Mesothelial cell of epicardium (in vitro differentiated cells): ENCODE measurements around the gene PNMA6F. TPM values are rescaled to one million over a fixed set of nuclear protein-coding genes. Genes with fewer than 3 reads are reported as not detected.
"Not testable (repeated sequence)": the region's sequence is repeated elsewhere in the genome, so short reads cannot be mapped to it uniquely, and the experiment has no call there.

Source experiments
- DNase-seq, 2 experiments: peaks; one replicate each; pipeline ENCODE4 v3.0.0; 2021; ENCODE audit warnings: low spot score in 2 of 2; ENCODE audit not compliant: unreplicated experiment in 2 of 2
- H3K27ac Mint-ChIP-seq: 2 replicates; pipeline ENCODE4 v1.8.0; 2021; ENCODE audit warnings: mixed read lengths
- H3K27me3 Mint-ChIP-seq: 2 replicates; pipeline ENCODE4 v1.8.0; 2021; ENCODE audit warnings: low read depth, mixed read lengths
- H3K36me3 Mint-ChIP-seq: 2 replicates; pipeline ENCODE4 v1.8.0; 2021; ENCODE audit warnings: mixed read lengths
- H3K4me1 Mint-ChIP-seq: 2 replicates; pipeline ENCODE4 v1.8.0; 2021; ENCODE audit warnings: mixed read lengths
- H3K4me3 Mint-ChIP-seq: 2 replicates; pipeline ENCODE4 v1.8.0; 2021; ENCODE audit warnings: mild to moderate bottlenecking, moderate library complexity, mixed read lengths
- H3K9me3 Mint-ChIP-seq: 2 replicates; pipeline ENCODE4 v1.8.0; 2021; ENCODE audit warnings: mixed read lengths
- CTCF ChIP-seq: fragments of 200-600 bp; sonication (generic); IDR thresholded peaks from one replicate; pipeline ENCODE4 v1.5.0; 2021; ENCODE audit warnings: antibody characterized with exemption; ENCODE audit not compliant: unreplicated experiment
- total RNA-seq: library from RNA; stranded (reverse); gene quantifications from 3 replicates; pipeline ENCODE4 v1.2.1, GENCODE V29; 2021

PNMA6F gene
- total RNA-seq, 1 donor from 2014 or later, result not detected

- H3K9me3 Mint-ChIP-seq, result peaks cover 42% of the 10 kb centered on the region
- no peak for DNase-seq
- H3K27ac Mint-ChIP-seq, result no peak overlapping the region
- no peak overlapping the region for H3K4me3 Mint-ChIP-seq
- H3K36me3 Mint-ChIP-seq, result no peaks in the 10 kb centered on the region
- H3K4me1 Mint-ChIP-seq, result no peaks in the 10 kb centered on the region
- no peak for TF ChIP-seq CTCF
- H3K27me3 Mint-ChIP-seq, result peaks cover 34% of the 10 kb centered on the region
Observed at GRCh38 chrX:153297376-153297775, 24.2 kb downstream of the PNMA6F start.

GRCh38 chrX:153293485-153294071 is 28.0 kb downstream of the PNMA6F start:
- H3K36me3 Mint-ChIP-seq, H3K4me1 Mint-ChIP-seq: not testable (repeated sequence)

GRCh38 chrX:153288807-153289206 is 32.8 kb downstream of the PNMA6F start:
- not testable (repeated sequence) for H3K36me3 Mint-ChIP-seq, H3K9me3 Mint-ChIP-seq, H3K27me3 Mint-ChIP-seq, H3K4me1 Mint-ChIP-seq, H3K4me3 Mint-ChIP-seq, H3K27ac Mint-ChIP-seq, DNase-seq

More at GRCh38 chrX:153293485-153294071, 28.0 kb downstream of the PNMA6F start:
- peaks cover 21% of the 10 kb centered on the region for H3K9me3 Mint-ChIP-seq
- not testable (repeated sequence) for H3K27ac Mint-ChIP-seq, H3K4me3 Mint-ChIP-seq, DNase-seq
- H3K27me3 Mint-ChIP-seq, result peaks cover 19% of the 10 kb centered on the region

- not testable (repeated sequence) for H3K36me3 Mint-ChIP-seq, H3K4me3 Mint-ChIP-seq, DNase-seq, H3K9me3 Mint-ChIP-seq, H3K27me3 Mint-ChIP-seq, H3K4me1 Mint-ChIP-seq, H3K27ac Mint-ChIP-seq
Observed at GRCh38 chrX:153285678-153286077, 35.9 kb downstream of the PNMA6F start.

- not testable (repeated sequence) for H3K27me3 Mint-ChIP-seq, H3K27ac Mint-ChIP-seq, H3K36me3 Mint-ChIP-seq, H3K4me3 Mint-ChIP-seq, H3K9me3 Mint-ChIP-seq, H3K4me1 Mint-ChIP-seq, DNase-seq
Observed at GRCh38 chrX:153283982-153284381, 37.6 kb downstream of the PNMA6F start.

GRCh38 chrX:153281784-153282183 is 39.8 kb downstream of the PNMA6F start:
- H3K9me3 Mint-ChIP-seq, H3K36me3 Mint-ChIP-seq, H3K27me3 Mint-ChIP-seq, H3K27ac Mint-ChIP-seq, H3K4me1 Mint-ChIP-seq, DNase-seq, H3K4me3 Mint-ChIP-seq: not testable (repeated sequence)

GRCh38 chrX:153279304-153279703 is 42.3 kb downstream of the PNMA6F start:
- not testable (repeated sequence) for H3K27me3 Mint-ChIP-seq, H3K27ac Mint-ChIP-seq, H3K36me3 Mint-ChIP-seq, H3K4me3 Mint-ChIP-seq, DNase-seq, H3K9me3 Mint-ChIP-seq, H3K4me1 Mint-ChIP-seq

- not testable (repeated sequence) for H3K36me3 Mint-ChIP-seq, H3K4me1 Mint-ChIP-seq, H3K27me3 Mint-ChIP-seq, H3K4me3 Mint-ChIP-seq, H3K9me3 Mint-ChIP-seq, H3K27ac Mint-ChIP-seq, DNase-seq
Observed at GRCh38 chrX:153276049-153276448, 45.5 kb downstream of the PNMA6F start.

GRCh38 chrX:153275418-153275817 is 46.1 kb downstream of the PNMA6F start:
- H3K36me3 Mint-ChIP-seq, DNase-seq, H3K27me3 Mint-ChIP-seq, H3K4me3 Mint-ChIP-seq, H3K9me3 Mint-ChIP-seq, H3K4me1 Mint-ChIP-seq, H3K27ac Mint-ChIP-seq: not testable (repeated sequence)

- not testable (repeated sequence) for H3K9me3 Mint-ChIP-seq, H3K36me3 Mint-ChIP-seq, H3K4me1 Mint-ChIP-seq, H3K4me3 Mint-ChIP-seq, DNase-seq, H3K27ac Mint-ChIP-seq, H3K27me3 Mint-ChIP-seq
Observed at GRCh38 chrX:153272584-153272983, 49.0 kb downstream of the PNMA6F start.

GRCh38 chrX:153272070-153272469 is 49.5 kb downstream of the PNMA6F start:
- not testable (repeated sequence) for DNase-seq, H3K9me3 Mint-ChIP-seq, H3K4me3 Mint-ChIP-seq, H3K27ac Mint-ChIP-seq, H3K4me1 Mint-ChIP-seq, H3K27me3 Mint-ChIP-seq, H3K36me3 Mint-ChIP-seq
